Spleen (tissue), 11 donors: ENCODE results near the gene PTGR1. TPM values are rescaled to one million over a fixed set of nuclear protein-coding genes. Genes with fewer than 3 reads are reported as not detected.
"Not testable (repeated sequence)": the region's sequence is repeated elsewhere in the genome, so short reads cannot be mapped to it uniquely, and the experiment has no call there.

Source experiments
- DNase-seq: peaks from one replicate; pipeline ENCODE4 v3.0.0-alpha.2; 2020
- H3K27ac ChIP-seq, 8 donors: fragments of 200-600 bp; sonication (generic) in 7 of 8; 1 replicate in 4 of 8; 2 replicates in 4 of 8; pipeline versions ENCODE4 v1.5.0 to v1.8.0; 2016 to 2021; ENCODE audit warnings: inconsistent platforms in 4 of 8, mild to moderate bottlenecking in 4 of 8, moderate library complexity in 1 of 8
- H3K27me3 ChIP-seq, 7 donors: fragments of 200-600 bp; sonication (generic) in 6 of 7; replicated peaks in 1 of 7; 1 replicate in 4 of 7; 2 replicates in 3 of 7; pipeline versions ENCODE4 v1.5.0 to v1.8.0; 2016 to 2021; ENCODE audit warnings: inconsistent platforms in 3 of 7, mild to moderate bottlenecking in 1 of 7
- H3K36me3 ChIP-seq, 6 donors: fragments of 200-600 bp; sonication (generic) in 5 of 6; 1 replicate in 4 of 6; 2 replicates in 2 of 6; pipeline versions ENCODE4 v1.5.0 to v1.8.0; 2016 to 2021; ENCODE audit warnings: inconsistent platforms in 2 of 6
- H3K4me1 ChIP-seq, 6 donors: fragments of 200-600 bp; sonication (generic) in 5 of 6; 1 replicate in 3 of 6; 2 replicates in 3 of 6; pipeline versions ENCODE4 v1.5.0 to v1.8.0; 2016 to 2021; ENCODE audit warnings: inconsistent platforms in 3 of 6
- H3K4me3 ChIP-seq, 8 donors: fragments of 200-600 bp; sonication (generic) in 7 of 8; 1 replicate in 4 of 8; 2 replicates in 4 of 8; pipeline versions ENCODE4 v1.5.0 to v1.8.0; 2016 to 2021; ENCODE audit warnings: inconsistent platforms in 4 of 8, mild to moderate bottlenecking in 4 of 8, moderate library complexity in 2 of 8
- H3K9me3 ChIP-seq, 8 donors: fragments of 200-600 bp; sonication (generic) in 7 of 8; 1 replicate in 4 of 8; 2 replicates in 4 of 8; pipeline versions ENCODE4 v1.5.0 to v1.8.0; 2016 to 2021; ENCODE audit warnings: inconsistent platforms in 4 of 8
- POLR2A ChIP-seq, 3 donors: fragments of 450-650 bp; IDR thresholded peaks; one replicate each; pipeline ENCODE4 v1.5.1; 2017; ENCODE audit warnings: antibody characterized with exemption in 3 of 3, mild to moderate bottlenecking in 1 of 3
- POLR2AphosphoS5 ChIP-seq, 3 donors: sonication (generic); formaldehyde crosslinking; IDR thresholded peaks; one replicate each; pipeline ENCODE4 v1.5.1; 2017; ENCODE audit warnings: antibody characterized with exemption in 3 of 3
- WGBS, 5 donors: extraction: QIAGEN DNeasy Blood & Tissue Kit in 3 of 5; methylation state at CpG; one replicate each; pipeline versions ENCODE4 v1.1.5 to v1.1.7; 2013 to 2018; 5-methylcytosine and 5-hydroxymethylcytosine counted together
- intact Hi-C: fragments of 100-400 bp; cut with DNase I; formaldehyde crosslinking; loops from one replicate; pipeline ENCODE4 v1.15.0; 2023; ENCODE audit warnings: low total_unique reads
- polyA plus RNA-seq, 3 donors: library from polyadenylated mRNA; stranded (reverse); fragments of 200-250 nt; gene quantifications; one replicate each; pipeline ENCODE4 v1.2.1, GENCODE V29; 2013
- total RNA-seq, 7 donors: library from RNA; depleted of rRNA in 3 of 7; stranded (reverse); fragments of >200 nt in 3 of 7; fragmentation: NEBNext Ultra II Directional in 4 of 7; extraction: Animal tissue kit (Norgen Biotek cat#: 25700) in 4 of 7; gene quantifications; one replicate each; pipeline versions ENCODE4 v1.1.0 to v1.2.1, GENCODE V29; 2016 to 2021
- TF ChIP-seq, protein P1 (sequence below), 11 experiments: fragments of 200-600 bp in 7 of 11; fragments of 450-650 bp in 4 of 11; sonication (generic) in 4 of 11; IDR thresholded peaks in 8 of 11; conservative IDR thresholded peaks in 3 of 11; 1 replicate in 7 of 11; 2 replicates in 4 of 11; pipeline versions ENCODE4 v1.4.0 to v1.8.0; 2016 to 2021; ENCODE audit warnings: antibody characterized with exemption in 11 of 11, inconsistent platforms in 4 of 11, mild to moderate bottlenecking in 1 of 11
- donor health status: healthy with polysubstance abuse.
- donor health status: DM: no; HTN: no; CAD: no; lungs with moderate emphysema.
- donor health status: DM: no; HTN: no; CAD: no.
- donor health status: Bipolar disorder and iron deficiency.
- donor health status: healthy.
- donor health status: DM: no; HTN: no; CAD: no.
- donor health status: DM: yes; HTN: yes; CAD: no.

The PTGR1 gene
- total and polyA plus RNA-seq, 10 donors: 2.8 to 14.6 (median 9.6) TPM

DNA sequence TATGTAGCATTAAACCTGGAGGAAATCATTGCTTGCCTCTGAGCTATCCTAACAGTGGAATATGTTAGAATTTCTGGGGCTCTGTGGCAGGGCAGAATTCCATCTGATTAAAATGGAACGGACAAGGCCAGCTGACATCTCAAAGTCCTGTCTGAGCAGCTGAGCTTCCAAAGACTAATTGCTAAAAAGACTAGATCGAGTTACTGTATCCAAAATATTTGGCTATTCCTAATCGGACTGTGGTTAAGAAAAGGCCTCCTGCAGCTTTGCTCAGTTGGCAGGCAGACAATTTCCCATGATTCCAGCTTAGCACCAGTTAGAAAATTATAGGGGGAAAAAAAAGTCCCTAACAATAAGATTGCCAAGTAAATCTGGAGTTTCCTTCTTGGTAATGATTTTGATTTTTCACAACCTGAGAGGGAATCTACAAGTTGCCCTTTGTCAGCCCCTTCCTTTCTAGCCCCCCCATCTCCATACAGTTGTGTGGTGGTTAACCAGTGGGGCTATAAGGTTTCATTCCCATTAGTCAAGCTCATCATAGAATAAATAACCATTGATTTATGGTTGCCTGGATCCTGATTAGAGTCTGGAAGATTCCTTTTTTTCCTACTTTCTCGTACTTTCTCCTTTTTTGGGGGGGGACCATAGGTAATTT lies 26.4 kb downstream of the PTGR1 start:
- Histone ChIP-seq H3K4me1 (no peaks in the 10 kb centered on the region), H3K27ac (no peak overlapping the region), H3K4me3 (no peak overlapping the region), H3K36me3 (peaks cover 0 to 95% (median 18%) of the 10 kb centered on the region in 6 donors), H3K9me3 (peaks cover 3 to 34% (median 20%) of the 10 kb centered on the region in 8 donors), H3K27me3 (no peaks in the 10 kb centered on the region)
- TF ChIP-seq POLR2A (IDR thresholded peaks at IDR 0.05) (no peak), POLR2AphosphoS5 (IDR thresholded peaks at IDR 0.05) (no peak)
- TF ChIP-seq, protein P1, sequence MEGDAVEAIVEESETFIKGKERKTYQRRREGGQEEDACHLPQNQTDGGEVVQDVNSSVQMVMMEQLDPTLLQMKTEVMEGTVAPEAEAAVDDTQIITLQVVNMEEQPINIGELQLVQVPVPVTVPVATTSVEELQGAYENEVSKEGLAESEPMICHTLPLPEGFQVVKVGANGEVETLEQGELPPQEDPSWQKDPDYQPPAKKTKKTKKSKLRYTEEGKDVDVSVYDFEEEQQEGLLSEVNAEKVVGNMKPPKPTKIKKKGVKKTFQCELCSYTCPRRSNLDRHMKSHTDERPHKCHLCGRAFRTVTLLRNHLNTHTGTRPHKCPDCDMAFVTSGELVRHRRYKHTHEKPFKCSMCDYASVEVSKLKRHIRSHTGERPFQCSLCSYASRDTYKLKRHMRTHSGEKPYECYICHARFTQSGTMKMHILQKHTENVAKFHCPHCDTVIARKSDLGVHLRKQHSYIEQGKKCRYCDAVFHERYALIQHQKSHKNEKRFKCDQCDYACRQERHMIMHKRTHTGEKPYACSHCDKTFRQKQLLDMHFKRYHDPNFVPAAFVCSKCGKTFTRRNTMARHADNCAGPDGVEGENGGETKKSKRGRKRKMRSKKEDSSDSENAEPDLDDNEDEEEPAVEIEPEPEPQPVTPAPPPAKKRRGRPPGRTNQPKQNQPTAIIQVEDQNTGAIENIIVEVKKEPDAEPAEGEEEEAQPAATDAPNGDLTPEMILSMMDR (IDR thresholded peaks at IDR 0.05 in 8 of 11, conservative IDR thresholded peaks at IDR 0.05 in 3 of 11): no peak
- intact Hi-C loops: no loop called here
- no peak for DNase-seq
- 79 to 94% (median 83%) methylated on average over 4 of the region's 4 CpGs for WGBS, 5 donors

DNA sequence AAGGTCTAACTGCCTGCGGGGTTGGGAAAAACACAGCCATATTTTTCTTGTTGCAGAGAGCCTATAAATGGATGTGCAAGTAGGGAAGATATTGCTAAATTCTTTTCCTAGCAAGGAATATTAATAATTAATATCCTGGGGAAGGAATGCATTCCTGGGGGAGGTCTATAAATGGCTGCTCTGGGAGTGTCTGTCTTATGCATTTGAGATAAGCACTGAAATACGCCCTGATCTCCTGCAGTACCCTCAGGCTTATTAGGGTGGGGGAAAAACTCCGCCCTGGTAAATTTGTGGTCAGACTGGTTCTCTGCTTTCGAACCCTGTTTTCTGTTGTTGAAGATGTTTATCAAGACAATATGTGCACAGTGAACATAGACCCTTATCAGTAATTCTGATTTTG lies 31.3 kb downstream of the PTGR1 start:
- intact Hi-C loops, DNase-seq, H3K27ac ChIP-seq, H3K4me1 ChIP-seq, H3K27me3 ChIP-seq, H3K4me3 ChIP-seq: not testable (repeated sequence)
- peaks cover 4 to 73% (median 40%) of the 10 kb centered on the region in 8 donors for H3K9me3 ChIP-seq
- 95 to 98% (median 96%) methylated on average over 4 of the region's 4 CpGs for WGBS, 5 donors
- peaks cover 0 to 95% (median 23%) of the 10 kb centered on the region in 6 donors for H3K36me3 ChIP-seq

DNA sequence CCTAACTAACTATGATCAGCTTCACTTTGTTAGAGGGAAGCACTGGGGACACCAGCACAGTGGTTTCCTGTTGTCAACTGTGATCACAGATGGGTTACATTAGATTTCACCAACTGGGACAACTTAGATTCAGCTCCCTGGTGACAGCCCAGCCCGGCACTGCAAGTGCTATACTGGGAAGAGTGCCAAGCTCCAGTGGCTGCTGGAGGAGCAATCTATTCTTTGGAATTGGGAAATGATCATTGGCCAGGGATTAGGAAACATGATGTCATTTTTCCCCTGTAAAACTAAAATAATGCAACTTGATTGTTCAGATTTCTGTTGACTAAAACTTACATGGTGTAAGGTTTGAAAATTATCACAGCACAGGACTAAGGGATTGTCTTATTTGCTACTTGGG lies 33.2 kb downstream of the PTGR1 start:
- no peak overlapping the region for H3K4me3 ChIP-seq

DNA sequence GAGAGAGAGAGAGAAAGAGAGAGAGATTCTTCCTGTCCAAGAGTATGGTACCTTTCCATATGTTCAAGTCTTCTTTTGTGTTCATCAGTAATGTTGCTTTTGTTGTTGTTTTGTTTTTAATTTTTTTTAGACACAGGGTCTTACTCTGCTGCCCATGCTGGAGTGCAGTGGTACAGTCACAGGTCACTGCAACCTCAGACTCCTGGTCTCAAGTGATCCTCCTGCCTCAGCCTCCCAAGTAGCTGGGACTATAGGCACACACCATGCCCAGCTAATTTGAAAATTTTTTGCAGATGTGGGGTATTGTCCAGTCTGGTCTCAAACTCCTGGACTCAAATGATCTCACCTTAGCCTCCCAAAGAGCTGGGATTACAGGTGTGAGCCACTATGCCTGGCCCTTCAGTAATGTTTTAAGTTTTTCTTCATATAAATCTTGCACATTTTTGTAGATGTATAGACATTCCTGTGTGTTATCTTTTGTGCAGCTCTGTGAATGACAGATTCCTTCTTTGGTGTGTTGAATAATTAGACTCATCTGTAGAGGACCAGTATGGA lies 38.2 kb downstream of the PTGR1 start:
- intact Hi-C loops: no loop called here
- H3K27ac ChIP-seq: no peak overlapping the region
- H3K27me3 ChIP-seq: no peaks in the 10 kb centered on the region
- peaks cover 0 to 51% (median 0%) of the 10 kb centered on the region in 6 donors for H3K36me3 ChIP-seq
- peaks cover 0 to 61% (median 26%) of the 10 kb centered on the region in 8 donors for H3K9me3 ChIP-seq
- no peak for DNase-seq
- no peaks in the 10 kb centered on the region for H3K4me1 ChIP-seq
- H3K4me3 ChIP-seq: no peak overlapping the region
- no peak for TF ChIP-seq POLR2AphosphoS5 (IDR thresholded peaks at IDR 0.05)
- TF ChIP-seq, protein P1 (IDR thresholded peaks at IDR 0.05 in 8 of 11, conservative IDR thresholded peaks at IDR 0.05 in 3 of 11): no peak
- no peak for TF ChIP-seq POLR2A (IDR thresholded peaks at IDR 0.05)

More for the DNA sequence above, 33.2 kb downstream of the PTGR1 start:
- 44 to 69% (median 55%) methylated on average over 1 of the region's 1 CpG for WGBS, 5 donors
- no peaks in the 10 kb centered on the region for H3K4me1 ChIP-seq
- H3K9me3 ChIP-seq: peaks cover 4 to 73% (median 40%) of the 10 kb centered on the region in 8 donors
- H3K27me3 ChIP-seq: no peaks in the 10 kb centered on the region
- no peak for DNase-seq
- H3K27ac ChIP-seq: no peak overlapping the region
- peaks cover 0 to 98% (median 23%) of the 10 kb centered on the region in 6 donors for H3K36me3 ChIP-seq
- intact Hi-C loops: no loop called here
- TF ChIP-seq, protein P1 (IDR thresholded peaks at IDR 0.05 in 8 of 11, conservative IDR thresholded peaks at IDR 0.05 in 3 of 11): no peak
- TF ChIP-seq POLR2AphosphoS5 (IDR thresholded peaks at IDR 0.05) (no peak), POLR2A (IDR thresholded peaks at IDR 0.05) (no peak)
